ENCODE results near the gene DDTL.
"Not testable (repeated sequence)": the region's sequence is repeated elsewhere in the genome, so short reads cannot be mapped to it uniquely, and the experiment has no call there.

Gene DDTL

DNA sequence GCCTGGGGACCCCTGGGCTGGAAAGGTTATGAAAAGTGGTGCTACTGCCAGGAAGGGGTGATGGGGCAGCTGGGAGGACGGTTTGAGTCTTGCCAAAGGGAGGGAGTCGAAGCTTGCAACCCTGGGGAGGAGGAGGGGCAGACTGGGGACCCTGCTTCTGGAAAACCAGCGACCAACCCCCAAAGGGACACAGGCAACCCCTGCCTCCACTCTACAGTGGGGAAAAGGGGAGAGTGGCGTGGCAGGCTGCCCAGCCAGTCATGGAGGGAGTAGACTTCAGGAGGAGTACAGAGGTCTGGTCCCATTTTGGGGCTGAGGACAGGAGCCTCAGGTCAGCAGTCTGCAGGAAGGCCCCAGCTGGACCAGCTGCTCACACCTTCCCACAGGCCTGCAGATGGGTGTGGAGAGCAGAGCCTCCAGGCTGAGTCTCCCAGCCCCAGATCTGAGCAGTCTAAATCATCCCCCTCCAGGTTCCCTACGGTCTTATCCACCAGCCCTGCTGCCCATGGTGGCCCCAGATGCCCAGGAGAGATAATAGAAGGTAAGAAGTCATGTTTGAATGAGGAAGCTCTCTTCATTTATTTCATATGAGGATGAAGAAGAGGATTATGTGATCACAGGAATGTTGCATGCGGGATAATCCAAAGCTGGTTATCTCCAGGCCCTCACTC is 4.3 kb downstream of the DDTL start:
- Histone ChIP-seq H3K27ac (ENCODE audit: low read length) (no peak overlapping the region), H3K4me1 (ENCODE audit: control insufficient read depth, insufficient read depth, low read length) (peaks cover 3% of the 10 kb centered on the region), H3K36me3 (ENCODE audit: control insufficient read depth in 2 of 2, insufficient read depth in 2 of 2, low read length in 2 of 2) (peaks cover 20 to 27% of the 10 kb centered on the region in 2 donors), H3K9ac (ENCODE audit: low read length in 2 of 2) (no peak overlapping the region), H3K9me3 (ENCODE audit: control insufficient read depth in 2 of 2, low read length in 2 of 2) (no peaks in the 10 kb centered on the region), H3K27me3 (ENCODE audit: control insufficient read depth in 1 of 2, insufficient read depth in 2 of 2, low read length in 2 of 2) (no peaks in the 10 kb centered on the region), H3K4me3 (ENCODE audit: low read length in 2 of 2) (no peak overlapping the region)

DNA sequence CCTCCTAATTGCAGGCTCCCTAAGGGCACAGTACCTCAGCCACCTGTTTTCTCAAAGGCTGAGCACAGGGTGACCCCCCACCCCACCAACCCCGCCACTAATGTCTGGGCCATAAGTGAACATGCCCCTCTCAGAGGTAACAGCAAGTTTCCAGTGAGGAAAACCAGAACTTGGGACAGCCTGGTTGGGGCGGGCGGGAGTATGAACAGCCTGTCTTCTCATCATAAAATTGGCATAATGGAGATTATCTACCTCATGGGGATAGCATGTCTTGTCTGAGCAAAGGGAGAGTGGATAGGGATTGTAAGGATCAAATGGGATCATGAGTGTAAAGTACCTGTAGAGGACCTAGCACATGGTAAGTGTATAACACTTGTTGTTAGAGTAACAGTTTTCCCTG is 5.2 kb downstream of the DDTL start:
- not testable (repeated sequence) for H3K4me1 ChIP-seq (ENCODE audit: control insufficient read depth, insufficient read depth, low read length); H3K9me3 ChIP-seq (ENCODE audit: control insufficient read depth in 2 of 2, low read length in 2 of 2); H3K4me3 ChIP-seq (ENCODE audit: low read length in 2 of 2); H3K27me3 ChIP-seq (ENCODE audit: control insufficient read depth in 1 of 2, insufficient read depth in 2 of 2, low read length in 2 of 2); H3K27ac ChIP-seq (ENCODE audit: low read length); H3K9ac ChIP-seq (ENCODE audit: low read length in 2 of 2)
- H3K36me3 ChIP-seq (ENCODE audit: control insufficient read depth in 2 of 2, insufficient read depth in 2 of 2, low read length in 2 of 2), result peaks cover 20 to 27% of the 10 kb centered on the region in 2 donors

DNA sequence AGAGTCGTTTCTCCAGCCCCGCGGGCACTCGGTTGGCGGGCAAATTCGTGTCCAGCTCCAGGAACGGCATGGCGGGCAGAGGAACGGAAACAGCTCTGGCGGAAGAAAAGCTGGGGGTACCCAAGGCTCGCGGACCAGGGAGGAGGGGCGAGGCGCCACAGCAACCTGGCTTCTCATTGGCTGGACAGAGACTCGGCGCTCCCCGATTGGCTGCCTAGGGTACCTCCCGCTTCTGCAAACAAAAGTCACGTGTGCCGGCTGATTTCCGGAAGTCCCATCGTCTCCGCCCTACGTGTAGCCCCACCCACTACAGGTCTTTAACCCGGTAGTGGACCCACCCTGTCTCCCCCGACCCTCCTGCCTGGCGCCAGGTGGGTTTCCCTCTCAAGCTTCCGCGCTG is 7.7 kb downstream of the DDTL start, which contains the start of gene DDT:
TSS of gene DDT (minus strand) at position 97 of the 400 bp plus-strand sequence. CDS start at position 70, 27 bp downstream.
- not testable (repeated sequence) for H3K27ac ChIP-seq (ENCODE audit: low read length); H3K9ac ChIP-seq (ENCODE audit: low read length in 2 of 2); H3K4me3 ChIP-seq (ENCODE audit: low read length in 2 of 2); H3K9me3 ChIP-seq (ENCODE audit: control insufficient read depth in 2 of 2, low read length in 2 of 2); H3K4me1 ChIP-seq (ENCODE audit: control insufficient read depth, insufficient read depth, low read length); H3K27me3 ChIP-seq (ENCODE audit: control insufficient read depth in 1 of 2, insufficient read depth in 2 of 2, low read length in 2 of 2)
- H3K36me3 ChIP-seq (ENCODE audit: control insufficient read depth in 2 of 2, insufficient read depth in 2 of 2, low read length in 2 of 2), result peaks cover 17 to 23% of the 10 kb centered on the region in 2 donors

DNA sequence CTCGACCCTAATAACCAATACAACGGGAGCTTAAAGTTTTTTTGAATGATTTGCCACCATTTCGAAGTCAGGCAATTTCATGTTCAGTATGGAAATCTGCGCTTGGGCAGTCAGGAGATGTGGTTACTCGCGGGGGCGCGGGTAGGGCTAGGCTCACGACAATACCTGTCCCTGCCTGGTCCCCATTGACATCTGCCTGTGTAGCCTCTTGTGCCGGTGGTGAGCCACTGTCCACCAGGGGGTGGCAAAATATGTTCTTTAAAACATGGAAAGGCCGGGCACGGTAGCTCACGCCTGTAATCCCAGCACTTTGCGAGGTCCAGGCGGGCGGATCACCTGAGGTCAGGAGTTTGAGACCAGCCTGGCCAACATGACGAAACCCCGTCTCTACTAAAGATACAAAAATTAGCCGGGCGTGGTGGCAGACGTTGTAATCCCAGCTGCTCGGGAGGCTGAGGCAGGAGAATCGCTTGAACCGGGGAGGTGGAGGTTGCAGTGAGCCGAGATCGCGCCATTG is 8.2 kb downstream of the DDTL start:
- peaks cover 15 to 18% of the 10 kb centered on the region in 2 donors for H3K36me3 ChIP-seq (ENCODE audit: control insufficient read depth in 2 of 2, insufficient read depth in 2 of 2, low read length in 2 of 2)
- H3K27me3 ChIP-seq (ENCODE audit: control insufficient read depth in 1 of 2, insufficient read depth in 2 of 2, low read length in 2 of 2); H3K27ac ChIP-seq (ENCODE audit: low read length); H3K4me3 ChIP-seq (ENCODE audit: low read length in 2 of 2); H3K9ac ChIP-seq (ENCODE audit: low read length in 2 of 2); H3K4me1 ChIP-seq (ENCODE audit: control insufficient read depth, insufficient read depth, low read length); H3K9me3 ChIP-seq (ENCODE audit: control insufficient read depth in 2 of 2, low read length in 2 of 2): not testable (repeated sequence)

DNA sequence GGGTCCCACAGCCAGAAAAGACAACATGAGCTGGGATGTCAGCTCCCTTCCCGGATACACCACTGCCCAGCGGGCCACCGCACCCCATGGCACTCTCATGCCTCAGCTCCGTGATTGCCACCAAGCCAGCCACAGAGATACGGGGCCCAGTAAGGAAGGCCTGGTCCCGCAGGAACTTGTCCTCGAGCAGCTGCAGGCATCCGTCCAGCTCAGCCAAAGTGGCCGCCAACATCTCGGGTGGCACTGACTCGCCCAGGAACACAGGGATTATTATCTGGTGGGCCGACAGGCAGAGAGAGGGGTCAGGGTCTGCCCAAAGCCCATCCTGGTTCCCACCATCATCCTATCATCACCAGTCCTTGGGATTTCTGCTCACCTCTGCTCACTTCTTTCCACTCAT is 10.6 kb downstream of the DDTL start:
- not testable (repeated sequence) for H3K4me1 ChIP-seq (ENCODE audit: control insufficient read depth, insufficient read depth, low read length); H3K9ac ChIP-seq (ENCODE audit: low read length in 2 of 2); H3K9me3 ChIP-seq (ENCODE audit: control insufficient read depth in 2 of 2, low read length in 2 of 2)

DNA sequence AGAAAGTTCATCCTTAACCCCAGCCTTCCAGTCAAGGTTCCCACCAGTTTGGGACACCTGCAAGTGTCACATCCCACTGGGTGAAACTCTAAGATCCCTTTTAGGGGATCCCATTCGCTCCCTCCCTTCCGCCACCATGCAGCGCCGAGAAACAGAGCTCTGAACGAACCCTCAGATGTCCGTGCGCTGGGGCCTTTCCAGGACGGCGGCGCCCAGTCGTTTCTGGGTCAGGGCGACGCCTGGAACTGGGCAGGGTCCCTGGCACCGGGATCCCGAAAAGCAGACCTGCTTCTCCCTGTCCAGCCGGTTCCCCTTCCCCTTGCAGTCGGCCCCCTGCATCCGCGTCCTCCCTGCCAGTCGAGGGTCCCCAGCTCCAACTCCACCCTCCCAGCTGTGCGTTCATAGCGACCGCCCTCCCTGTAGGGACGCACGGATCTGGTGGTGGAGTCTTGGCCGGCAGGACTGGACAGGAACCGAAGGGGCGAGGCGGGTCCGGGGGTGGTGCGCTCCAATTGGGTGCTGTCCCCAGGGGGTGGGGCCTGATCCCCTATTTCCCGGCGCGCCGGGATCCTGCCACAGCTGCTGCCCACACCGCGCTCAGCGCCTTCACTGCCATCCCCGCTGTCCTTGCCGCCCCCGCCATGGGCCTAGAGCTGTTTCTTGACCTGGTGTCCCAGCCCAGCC is 13.0 kb downstream of the DDTL start, which contains the start of gene GSTT2:
TSS of gene GSTT2 (plus strand) at position 578 of the 684 bp plus-strand sequence.
- not testable (repeated sequence) for H3K27ac ChIP-seq (ENCODE audit: low read length); H3K9ac ChIP-seq (ENCODE audit: low read length in 2 of 2); H3K4me3 ChIP-seq (ENCODE audit: low read length in 2 of 2); H3K4me1 ChIP-seq (ENCODE audit: control insufficient read depth, insufficient read depth, low read length); H3K9me3 ChIP-seq (ENCODE audit: control insufficient read depth in 2 of 2, low read length in 2 of 2); H3K27me3 ChIP-seq (ENCODE audit: control insufficient read depth in 1 of 2, insufficient read depth in 2 of 2, low read length in 2 of 2); H3K36me3 ChIP-seq (ENCODE audit: control insufficient read depth in 2 of 2, insufficient read depth in 2 of 2, low read length in 2 of 2)

More for the DNA sequence above, 10.6 kb downstream of the DDTL start:
- not testable (repeated sequence) for H3K4me3 ChIP-seq (ENCODE audit: low read length in 2 of 2); H3K27ac ChIP-seq (ENCODE audit: low read length); H3K27me3 ChIP-seq (ENCODE audit: control insufficient read depth in 1 of 2, insufficient read depth in 2 of 2, low read length in 2 of 2); H3K36me3 ChIP-seq (ENCODE audit: control insufficient read depth in 2 of 2, insufficient read depth in 2 of 2, low read length in 2 of 2)

DNA sequence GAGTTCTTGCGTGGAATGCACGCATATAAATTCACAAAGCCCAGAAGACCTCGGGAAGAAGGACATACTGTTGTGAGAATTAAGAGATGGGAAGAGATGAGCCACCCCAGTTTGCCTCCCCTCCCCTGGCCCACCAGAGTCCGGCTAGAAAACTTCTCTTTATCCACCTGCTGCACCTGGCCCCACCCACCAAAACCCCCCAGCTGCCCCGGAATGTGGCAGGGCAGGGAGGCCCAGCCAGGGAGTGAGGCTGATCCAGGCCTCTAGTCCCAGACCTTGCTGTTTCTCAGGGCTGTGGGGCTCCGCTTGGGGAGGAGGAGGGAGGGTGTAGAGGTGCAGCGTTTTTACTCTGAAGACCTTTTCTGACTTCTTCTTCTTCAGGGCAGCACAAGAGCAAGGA is 13.9 kb downstream of the DDTL start:
- H3K4me1 ChIP-seq (ENCODE audit: control insufficient read depth, insufficient read depth, low read length); H3K4me3 ChIP-seq (ENCODE audit: low read length in 2 of 2): not testable (repeated sequence)

DNA sequence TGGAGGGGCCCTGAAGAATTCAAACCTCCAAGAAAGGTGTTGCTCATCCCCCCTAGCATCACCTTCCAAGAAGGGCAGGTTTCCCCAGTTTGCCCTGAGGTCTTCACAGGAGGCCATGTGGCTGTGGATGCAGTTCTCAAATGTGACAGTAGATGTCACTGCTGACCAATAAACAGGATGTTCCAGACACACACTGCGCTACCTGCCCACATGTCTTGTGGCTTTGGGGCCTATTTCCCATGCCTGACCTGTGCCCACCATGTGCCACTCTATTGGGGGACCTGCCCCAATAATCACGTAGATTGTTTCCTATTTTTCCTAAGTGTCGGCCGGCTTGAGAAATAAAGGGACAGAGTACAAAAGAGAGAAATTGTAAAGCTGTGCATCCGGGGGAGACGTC is 17.7 kb downstream of the DDTL start:
- no peaks in the 10 kb centered on the region for H3K4me1 ChIP-seq (ENCODE audit: control insufficient read depth, insufficient read depth, low read length)
- H3K27me3 ChIP-seq (ENCODE audit: control insufficient read depth in 1 of 2, insufficient read depth in 2 of 2, low read length in 2 of 2), result no peaks in the 10 kb centered on the region
- no peaks in the 10 kb centered on the region for H3K9me3 ChIP-seq (ENCODE audit: control insufficient read depth in 2 of 2, low read length in 2 of 2)
- no peak overlapping the region for H3K4me3 ChIP-seq (ENCODE audit: low read length in 2 of 2)
- H3K9ac ChIP-seq (ENCODE audit: low read length in 2 of 2), result no peak overlapping the region
- H3K36me3 ChIP-seq (ENCODE audit: control insufficient read depth in 2 of 2, insufficient read depth in 2 of 2, low read length in 2 of 2), result no peaks in the 10 kb centered on the region
- H3K27ac ChIP-seq (ENCODE audit: low read length), result no peak overlapping the region

More for the DNA sequence above, 13.9 kb downstream of the DDTL start:
- not testable (repeated sequence) for H3K9me3 ChIP-seq (ENCODE audit: control insufficient read depth in 2 of 2, low read length in 2 of 2); H3K36me3 ChIP-seq (ENCODE audit: control insufficient read depth in 2 of 2, insufficient read depth in 2 of 2, low read length in 2 of 2); H3K9ac ChIP-seq (ENCODE audit: low read length in 2 of 2); H3K27me3 ChIP-seq (ENCODE audit: control insufficient read depth in 1 of 2, insufficient read depth in 2 of 2, low read length in 2 of 2); H3K27ac ChIP-seq (ENCODE audit: low read length)

DNA sequence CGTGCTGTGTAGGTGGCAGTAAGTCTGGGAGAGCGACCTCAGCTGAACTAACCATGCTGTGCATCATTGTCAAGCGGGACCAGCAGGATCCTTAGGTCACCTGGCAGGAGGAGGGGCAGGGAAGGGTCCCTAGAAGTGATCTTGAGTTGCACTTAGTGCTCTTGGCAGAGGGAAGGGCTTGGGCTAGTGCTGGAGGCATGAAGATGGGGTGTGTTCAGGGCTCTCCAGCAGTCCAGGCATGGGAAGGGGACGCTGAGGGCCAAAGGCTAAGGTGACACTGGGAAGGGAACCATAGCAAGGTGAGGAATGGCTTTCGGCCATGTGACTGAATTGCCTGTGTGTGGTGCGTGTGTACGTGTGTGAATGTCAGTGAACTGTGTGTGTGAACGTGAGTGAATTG is 19.4 kb downstream of the DDTL start:
- H3K4me1 ChIP-seq (ENCODE audit: control insufficient read depth, insufficient read depth, low read length); H3K9ac ChIP-seq (ENCODE audit: low read length in 2 of 2); H3K36me3 ChIP-seq (ENCODE audit: control insufficient read depth in 2 of 2, insufficient read depth in 2 of 2, low read length in 2 of 2); H3K27ac ChIP-seq (ENCODE audit: low read length); H3K4me3 ChIP-seq (ENCODE audit: low read length in 2 of 2); H3K27me3 ChIP-seq (ENCODE audit: control insufficient read depth in 1 of 2, insufficient read depth in 2 of 2, low read length in 2 of 2); H3K9me3 ChIP-seq (ENCODE audit: control insufficient read depth in 2 of 2, low read length in 2 of 2): not testable (repeated sequence)

DNA sequence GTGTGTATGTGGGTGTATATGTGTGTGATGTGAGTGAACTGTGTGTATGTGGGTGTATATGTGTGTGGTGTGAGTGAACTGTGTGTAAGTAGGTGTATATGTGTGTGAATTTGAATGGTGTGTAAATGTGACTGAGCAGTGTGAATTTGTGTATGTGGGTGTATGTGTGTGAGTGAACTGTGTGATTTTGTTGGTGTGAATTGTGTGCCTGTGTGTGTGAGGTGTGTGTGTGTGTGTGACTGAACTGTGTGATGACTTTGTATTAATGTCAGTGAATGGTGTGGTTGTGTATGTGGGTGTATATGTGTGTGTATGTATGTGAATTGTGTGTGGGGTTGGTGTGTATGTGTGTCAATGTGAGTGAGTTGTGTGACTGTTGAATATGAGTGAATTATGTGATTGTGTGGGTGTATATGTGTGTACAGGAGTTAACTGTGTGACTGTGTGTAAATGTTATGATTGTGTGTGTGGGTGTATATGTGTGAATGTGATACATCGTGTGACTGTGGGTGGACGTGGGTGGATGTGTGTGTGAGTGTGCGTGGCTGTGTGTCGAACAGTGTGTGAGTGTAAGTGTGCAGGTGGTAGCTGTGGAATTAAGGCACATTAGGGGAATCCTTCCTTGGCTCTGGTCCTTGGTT is 20.0 kb downstream of the DDTL start:
- H3K9me3 ChIP-seq (ENCODE audit: control insufficient read depth in 2 of 2, low read length in 2 of 2); H3K4me3 ChIP-seq (ENCODE audit: low read length in 2 of 2); H3K4me1 ChIP-seq (ENCODE audit: control insufficient read depth, insufficient read depth, low read length); H3K27ac ChIP-seq (ENCODE audit: low read length); H3K36me3 ChIP-seq (ENCODE audit: control insufficient read depth in 2 of 2, insufficient read depth in 2 of 2, low read length in 2 of 2); H3K9ac ChIP-seq (ENCODE audit: low read length in 2 of 2); H3K27me3 ChIP-seq (ENCODE audit: control insufficient read depth in 1 of 2, insufficient read depth in 2 of 2, low read length in 2 of 2): not testable (repeated sequence)

Data from stomach smooth muscle (tissue), 2 donors.